Heart left ventricle (tissue), 16 donors: Measurements from ENCODE around the gene TRIM75. TPM values are rescaled to one million over a fixed set of nuclear protein-coding genes. Genes with fewer than 3 reads are reported as not detected.

Experiments
- ATAC-seq, 4 donors: fragments of 200-7000 bp; cut with Tn5 transposase; one replicate each; pipeline ENCODE4 v1.9.1; 2020 to 2022; ENCODE audit warnings: moderate library complexity in 4 of 4, mild to moderate bottlenecking in 3 of 4, moderate number of reproducible peaks in 1 of 4
- DNase-seq, 5 donors: peaks; one replicate each; pipeline ENCODE4 v3.0.0-alpha.2; 2020
- H3K27ac ChIP-seq, 12 donors: fragments of 200-600 bp; sonication (generic) in 4 of 12; one replicate each; pipeline versions ENCODE4 v1.5.0 to v1.8.0; 2016 to 2022; ENCODE audit warnings: mild to moderate bottlenecking in 2 of 12
- H3K27me3 ChIP-seq, 9 donors: fragments of 200-600 bp; sonication (generic) in 2 of 9; one replicate each; pipeline versions ENCODE4 v1.5.1 to v1.8.0; 2016 to 2022; ENCODE audit warnings: mild to moderate bottlenecking in 3 of 9
- H3K36me3 ChIP-seq, 9 donors: fragments of 200-600 bp; sonication (generic) in 2 of 9; one replicate each; pipeline versions ENCODE4 v1.5.0 to v1.8.0; 2018 to 2022; ENCODE audit warnings: mild to moderate bottlenecking in 2 of 9
- H3K4me1 ChIP-seq, 12 donors: fragments of 200-600 bp; sonication (generic) in 4 of 12; one replicate each; pipeline versions ENCODE4 v1.5.0 to v1.8.0; 2016 to 2022; ENCODE audit warnings: mild to moderate bottlenecking in 3 of 12
- H3K4me3 ChIP-seq, 12 donors: fragments of 200-600 bp; sonication (generic) in 4 of 12; one replicate each; pipeline versions ENCODE4 v1.5.0 to v1.8.0; 2017 to 2022; ENCODE audit warnings: mild to moderate bottlenecking in 9 of 12, moderate library complexity in 4 of 12
- H3K9me3 ChIP-seq, 12 donors: fragments of 200-600 bp; sonication (generic) in 4 of 12; one replicate each; pipeline versions ENCODE4 v1.5.0 to v1.8.0; 2016 to 2022; ENCODE audit warnings: mild to moderate bottlenecking in 1 of 12
- CTCF ChIP-seq, 12 donors: fragments of 200-600 bp; sonication (generic) in 4 of 12; IDR thresholded peaks; one replicate each; pipeline versions ENCODE4 v1.5.0 to v1.8.0; 2018 to 2022; ENCODE audit warnings: antibody characterized with exemption in 12 of 12, mild to moderate bottlenecking in 5 of 12
- WGBS, 4 donors: extraction: QIAGEN DNeasy Blood & Tissue Kit in 2 of 4; methylation state at CpG; one replicate each; pipeline versions ENCODE4 v1.1.5 to v1.1.7; 2013 to 2018; 5-methylcytosine and 5-hydroxymethylcytosine counted together
- intact Hi-C, 10 donors: fragments of 100-400 bp; cut with DNase I; formaldehyde crosslinking; loops; one replicate each; pipeline versions ENCODE4 v1.11.1 to v1.14.2; 2022
- polyA plus RNA-seq, 2 donors: library from polyadenylated mRNA; stranded (reverse); fragments of 200-250 nt; gene quantifications; one replicate each; pipeline ENCODE4 v1.2.3, GENCODE V29; 2013
- total RNA-seq, 9 donors: library from RNA; depleted of rRNA in 2 of 9; stranded (reverse); fragments of >200 nt in 2 of 9; fragmentation: NEBNext Ultra II Directional in 3 of 9; extraction: Animal tissue kit (Norgen Biotek cat#: 25700) in 3 of 9; gene quantifications; one replicate each; pipeline versions ENCODE4 v1.1.0 to v1.2.4, GENCODE V29; 2016 to 2023
- donor health status: ischemic (EF 13 %, LVEDD 7.1; RV severe dilation, severe dysfunction).
- donor health status: healthy with polysubstance abuse.
- donor health status: DM: no; HTN: yes; CAD: no.
- donor health status: DM: no; HTN: no; CAD: no.
- donor health status: ischemic (EF 25% LVEDD 6.9; RV normal size, moderate dysfunction).
- donor health status: ischemic (EF 25% LVEDD 5.7; RV mildly dilated, moderate dysfunction).
- donor health status: healthy.
- donor health status: DM: yes; HTN: yes; CAD: no.
- donor health status: ischemic (EF 35%, LVEDD 5.7; RV mildly dilated, moderate dysfunction).
- donor health status: nonischemic (EF 11% LVEDD 7.7; RV severe dilation, severe dysfunction).
- donor health status: DM: yes; HTN: yes; CAD: no.
- donor health status: PGD.
- donor health status: ischemic (EF 29% LVEDD 5.4; RV normal size, mild dysfunction).
- donor health status: nonischemic (EF 23%, LVEDD 6.1; RV moderate dilation, normal function).

The TRIM75 gene
- total and polyA plus RNA-seq, 11 donors, result not detected

DNA sequence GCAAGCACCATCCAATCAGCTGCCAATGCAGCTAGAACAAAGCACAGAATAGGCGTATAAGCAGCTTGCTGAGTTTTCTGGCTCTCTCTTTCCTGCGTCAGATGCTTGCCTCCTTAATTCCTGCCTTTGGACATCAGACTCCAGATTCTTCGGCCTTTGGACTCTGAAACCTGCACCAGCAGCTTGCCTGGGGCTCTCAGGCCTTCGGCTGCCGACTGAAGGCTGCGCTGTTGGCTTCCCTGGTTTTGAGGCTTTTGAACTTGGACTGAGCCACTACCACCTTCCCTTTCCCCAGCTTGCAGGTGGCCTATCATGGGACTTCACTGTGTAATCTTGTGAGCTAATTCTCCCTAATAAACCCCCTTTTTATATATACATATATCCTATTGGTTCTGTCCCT lies 52.9 kb downstream of the TRIM75 start:
- no peak for TF ChIP-seq CTCF (IDR thresholded peaks at IDR 0.05)
- H3K4me3 ChIP-seq, result no peak overlapping the region
- H3K9me3 ChIP-seq, result no peaks in the 10 kb centered on the region
- peaks cover 0 to 14% (median 13%) of the 10 kb centered on the region in 9 donors for H3K36me3 ChIP-seq
- 87 to 97% (median 95%) methylated on average over 6 of the region's 6 CpGs for WGBS, 4 donors
- DNase-seq (no peak), ATAC-seq (no peak)
- intact Hi-C loops, result no loop called here
- no peaks in the 10 kb centered on the region for H3K27me3 ChIP-seq
- H3K27ac ChIP-seq, result no peak overlapping the region
- H3K4me1 ChIP-seq, result peaks cover 0 to 5% (median 0%) of the 10 kb centered on the region in 12 donors

Other genes with a start within 250 kb of the TRIM75 start
- not detected for gene APELA, start 176.7 kb upstream of the TRIM75 start, total RNA-seq
- gene APELA, start 176.7 kb upstream of the TRIM75 start, polyA plus RNA-seq, result not detected
- gene TRIM61, start 76.2 kb upstream of the TRIM75 start, total RNA-seq, result 1 to 10 TPM in 7 of 9 donors, under 1 TPM in 2; 0.94 to 3.0 (median 2.1) TPM
- 1 to 10 TPM in 1 of 2 donors, under 1 TPM in 1; 0.76 to 2.1 TPM for gene TRIM61, start 76.2 kb upstream of the TRIM75 start, polyA plus RNA-seq
- gene TRIM60, start 21.9 kb upstream of the TRIM75 start, total RNA-seq, result not detected
- not detected for gene TRIM60, start 21.9 kb upstream of the TRIM75 start, polyA plus RNA-seq
- gene TMEM192, start 59.0 kb downstream of the TRIM75 start, total RNA-seq, result 10 to 100 TPM; 12.8 to 21.0 (median 17.7) TPM
- 10 to 100 TPM in 1 of 2 donors, 1 to 10 TPM in 1; 6.5 to 21.1 TPM for gene TMEM192, start 59.0 kb downstream of the TRIM75 start, polyA plus RNA-seq
- 10 to 100 TPM in 6 of 9 donors, 1 to 10 TPM in 3; 7.2 to 18.6 (median 10.8) TPM for gene KLHL2, start 153.7 kb downstream of the TRIM75 start, total RNA-seq
- gene KLHL2, start 153.7 kb downstream of the TRIM75 start, polyA plus RNA-seq, result 10 to 100 TPM in 1 of 2 donors, 1 to 10 TPM in 1; 4.0 to 15.5 TPM